Natural killer cell (primary cell): ENCODE data around the gene JSRP1. TPM values are rescaled to one million over a fixed set of nuclear protein-coding genes. Genes with fewer than 3 reads are reported as not detected.

Source experiments
- ATAC-seq, 3 donors: fragments of 150-1000 bp in 2 of 3; fragments of 200-7000 bp in 1 of 3; cut with Tn5 transposase; 1 replicate in 1 of 3; 2 replicates in 2 of 3; pipeline ENCODE4 v1.10.0; 2021; ENCODE audit warnings: mild to moderate bottlenecking in 2 of 3, moderate library complexity in 2 of 3
- DNase-seq, 2 donors: peaks; one replicate each; pipeline versions ENCODE4 v3.0.0 to v3.0.0-alpha.2; 2013 to 2021; ENCODE audit warnings: mixed read lengths in 1 of 2
- H3K27ac ChIP-seq: one replicate; pipeline ENCODE4 v1.5.1; 2013; ENCODE audit warnings: mild to moderate bottlenecking, low read length
- H3K27me3 ChIP-seq: one replicate; pipeline ENCODE4 v1.6.1; 2013; ENCODE audit warnings: low read length; ENCODE audit not compliant: control insufficient read depth, insufficient read depth
- H3K36me3 ChIP-seq: one replicate; pipeline ENCODE4 v1.6.1; 2013; ENCODE audit warnings: low read length; ENCODE audit not compliant: control insufficient read depth, insufficient read depth
- H3K4me1 ChIP-seq: one replicate; pipeline ENCODE4 v1.6.1; 2013; ENCODE audit warnings: low read length; ENCODE audit not compliant: control insufficient read depth, insufficient read depth
- H3K4me3 ChIP-seq: one replicate; pipeline ENCODE4 v1.5.1; 2013; ENCODE audit warnings: low read length
- H3K9me3 ChIP-seq: one replicate; pipeline ENCODE4 v1.6.1; 2013; ENCODE audit warnings: low read length; ENCODE audit not compliant: control insufficient read depth, insufficient read depth
- H3K27ac Mint-ChIP-seq, 2 donors: one replicate each; pipeline ENCODE4 v1.8.0; 2022; ENCODE audit warnings: mild to moderate bottlenecking in 2 of 2, mixed read lengths in 2 of 2, moderate library complexity in 1 of 2
- H3K27me3 Mint-ChIP-seq, 2 donors: one replicate each; pipeline ENCODE4 v1.8.0; 2022; ENCODE audit warnings: low read depth in 2 of 2, mixed read lengths in 2 of 2
- H3K36me3 Mint-ChIP-seq: one replicate; pipeline ENCODE4 v1.8.0; 2022; ENCODE audit warnings: mixed read lengths
- H3K4me1 Mint-ChIP-seq, 2 donors: one replicate each; pipeline ENCODE4 v1.8.0; 2022; ENCODE audit warnings: mixed read lengths in 2 of 2
- H3K4me3 Mint-ChIP-seq: one replicate; pipeline ENCODE4 v1.8.0; 2022; ENCODE audit warnings: mild to moderate bottlenecking, moderate library complexity, mixed read lengths
- H3K9me3 Mint-ChIP-seq, 2 donors: one replicate each; pipeline ENCODE4 v1.8.0; 2022; ENCODE audit warnings: mixed read lengths in 2 of 2
- WGBS: methylation state at CpG from one replicate; pipeline ENCODE4 v1.1.7; 2013; ENCODE audit warnings: missing lambda C conversion rate; ENCODE audit not compliant: insufficient coverage; 5-methylcytosine and 5-hydroxymethylcytosine counted together
- intact Hi-C: fragments of 100-400 bp; cut with micrococcal nuclease; formaldehyde crosslinking; loops from one replicate; pipeline ENCODE4 v1.14.2; 2022
- total RNA-seq, 4 donors: library from RNA; stranded (reverse); fragments of 120-200 nt in 1 of 4; gene quantifications; one replicate each; pipeline versions ENCODE4 v1.2.3 to v1.2.4, GENCODE V29; 2013 to 2022
- TF ChIP-seq, protein P1 (sequence below): fragments of 200-600 bp; IDR thresholded peaks from one replicate; pipeline ENCODE4 v1.8.0; 2022; ENCODE audit warnings: antibody characterized with exemption

JSRP1 gene
- total RNA-seq, 3 donors from 2014 or later (not counting 1 experiment from before 2014, with no cell fraction given) = 0.82 to 2.0 TPM; not detected in 1

DNA sequence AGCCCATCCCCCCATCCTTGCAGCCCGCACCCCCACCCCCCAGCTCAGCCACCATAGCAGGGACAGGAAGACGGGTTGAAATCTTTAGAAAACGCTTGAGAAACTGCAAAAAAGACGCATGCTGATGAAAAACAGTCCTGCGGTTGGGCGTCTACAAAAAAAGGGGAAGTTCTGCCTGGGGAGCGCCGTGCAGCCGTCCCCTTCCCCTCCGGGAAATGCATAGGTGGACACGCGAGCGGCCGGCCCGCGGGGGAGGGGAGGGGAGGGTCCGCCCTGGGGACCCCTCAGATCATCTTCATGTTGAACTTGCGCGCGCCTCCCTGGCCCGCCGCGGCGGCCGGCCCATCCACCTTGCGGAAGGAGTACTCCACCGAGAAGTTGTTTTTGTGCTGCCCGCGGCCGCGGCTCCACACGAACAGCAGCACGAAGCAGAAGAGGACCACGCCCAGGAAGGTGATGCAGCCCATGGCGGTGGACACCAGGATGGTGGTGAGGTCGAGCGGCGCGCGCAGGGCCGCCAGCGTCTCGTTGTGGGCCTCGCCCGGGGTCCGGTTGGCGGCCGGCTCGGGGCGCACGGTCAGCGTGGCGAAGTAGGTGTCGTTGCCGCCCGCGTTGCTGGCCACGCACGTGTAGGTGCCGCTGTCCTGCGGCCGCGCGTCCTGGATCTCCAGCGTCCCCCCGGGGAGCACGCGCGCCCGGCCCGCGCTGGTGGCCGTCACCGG, 33.7 kb upstream of the JSRP1 start:
- no peaks in the 10 kb centered on the region for H3K27me3 ChIP-seq
- Mint-ChIP-seq H3K4me1 (peaks cover 29 to 54% of the 10 kb centered on the region in 2 donors), H3K9me3 (no peaks in the 10 kb centered on the region), H3K36me3 (no peaks in the 10 kb centered on the region), H3K27ac (peak overlapping the region; percentile 88 to 98), H3K27me3 (no peaks in the 10 kb centered on the region), H3K4me3 (peak overlapping the region; percentile 94)
- peak; percentile 62 to 76 (median 68) for ATAC-seq
- peak; percentile 55 to 77 for DNase-seq
- under 1% methylated on average over 73 of the region's 74 CpGs for WGBS
- H3K4me3 ChIP-seq = peak overlapping the region; percentile 47
- peak overlapping the region; percentile 68 for H3K27ac ChIP-seq
- intact Hi-C loops = no loop called here
- no peaks in the 10 kb centered on the region for H3K9me3 ChIP-seq
- peaks cover 57% of the 10 kb centered on the region for H3K4me1 ChIP-seq
- H3K36me3 ChIP-seq = peaks cover 4% of the 10 kb centered on the region
- TF ChIP-seq, protein P1, sequence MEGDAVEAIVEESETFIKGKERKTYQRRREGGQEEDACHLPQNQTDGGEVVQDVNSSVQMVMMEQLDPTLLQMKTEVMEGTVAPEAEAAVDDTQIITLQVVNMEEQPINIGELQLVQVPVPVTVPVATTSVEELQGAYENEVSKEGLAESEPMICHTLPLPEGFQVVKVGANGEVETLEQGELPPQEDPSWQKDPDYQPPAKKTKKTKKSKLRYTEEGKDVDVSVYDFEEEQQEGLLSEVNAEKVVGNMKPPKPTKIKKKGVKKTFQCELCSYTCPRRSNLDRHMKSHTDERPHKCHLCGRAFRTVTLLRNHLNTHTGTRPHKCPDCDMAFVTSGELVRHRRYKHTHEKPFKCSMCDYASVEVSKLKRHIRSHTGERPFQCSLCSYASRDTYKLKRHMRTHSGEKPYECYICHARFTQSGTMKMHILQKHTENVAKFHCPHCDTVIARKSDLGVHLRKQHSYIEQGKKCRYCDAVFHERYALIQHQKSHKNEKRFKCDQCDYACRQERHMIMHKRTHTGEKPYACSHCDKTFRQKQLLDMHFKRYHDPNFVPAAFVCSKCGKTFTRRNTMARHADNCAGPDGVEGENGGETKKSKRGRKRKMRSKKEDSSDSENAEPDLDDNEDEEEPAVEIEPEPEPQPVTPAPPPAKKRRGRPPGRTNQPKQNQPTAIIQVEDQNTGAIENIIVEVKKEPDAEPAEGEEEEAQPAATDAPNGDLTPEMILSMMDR = no peak

GRCh38 chr19:2288818-2289713, 32.8 kb upstream of the JSRP1 start:
- DNase-seq (peak in 1 of 2 donors; percentile 40), ATAC-seq (peak; percentile 15 to 33 (median 25))
- TF ChIP-seq, protein P1 = no peak
- Mint-ChIP-seq H3K4me1 (peaks cover 27 to 51% of the 10 kb centered on the region in 2 donors), H3K9me3 (no peaks in the 10 kb centered on the region), H3K36me3 (no peaks in the 10 kb centered on the region), H3K4me3 (peak overlapping the region; percentile 94), H3K27ac (peak overlapping the region; percentile 88 to 98), H3K27me3 (no peaks in the 10 kb centered on the region)
- intact Hi-C loops = no loop called here
- peak overlapping the region; percentile 68 for H3K27ac ChIP-seq
- H3K27me3 ChIP-seq = no peaks in the 10 kb centered on the region
- H3K4me3 ChIP-seq = peak overlapping the region; percentile 47
- no peaks in the 10 kb centered on the region for H3K9me3 ChIP-seq
- 15% methylated on average over 28 of the region's 28 CpGs for WGBS
- peaks cover 3% of the 10 kb centered on the region for H3K36me3 ChIP-seq
- peaks cover 49% of the 10 kb centered on the region for H3K4me1 ChIP-seq

DNA sequence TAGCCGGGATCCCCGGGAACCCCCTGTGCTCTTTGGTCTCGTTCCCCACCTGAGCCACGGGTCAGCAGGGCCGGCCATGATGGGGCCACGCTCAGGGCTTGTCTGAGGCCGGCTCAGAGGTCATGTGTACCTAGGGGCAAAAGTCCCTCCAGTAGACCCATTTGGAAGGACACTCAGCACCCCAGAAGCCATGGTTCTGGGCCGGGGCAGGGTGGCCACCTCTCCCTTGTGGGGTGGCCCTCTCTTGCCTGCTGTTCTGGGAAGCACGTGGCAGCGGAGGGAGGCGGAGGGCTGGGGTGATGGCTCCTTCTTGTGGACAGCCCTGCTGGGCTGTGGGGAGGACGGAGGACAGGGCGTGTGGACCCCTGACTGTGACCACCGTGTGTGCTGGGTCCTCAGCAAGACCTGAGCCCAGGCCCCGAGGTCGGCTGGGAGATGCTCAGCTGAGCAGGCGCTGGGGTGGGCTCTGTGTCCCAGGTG, 32.2 kb upstream of the JSRP1 start:
- peak overlapping the region; percentile 68 for H3K27ac ChIP-seq
- peaks cover 42% of the 10 kb centered on the region for H3K4me1 ChIP-seq
- H3K36me3 ChIP-seq = no peaks in the 10 kb centered on the region
- Mint-ChIP-seq H3K4me1 (peaks cover 22 to 47% of the 10 kb centered on the region in 2 donors), H3K27me3 (no peaks in the 10 kb centered on the region), H3K4me3 (peak overlapping the region; percentile 94), H3K9me3 (no peaks in the 10 kb centered on the region), H3K36me3 (no peaks in the 10 kb centered on the region), H3K27ac (peak overlapping the region; percentile 88 to 98)
- H3K4me3 ChIP-seq = no peak overlapping the region
- H3K9me3 ChIP-seq = no peaks in the 10 kb centered on the region
- H3K27me3 ChIP-seq = no peaks in the 10 kb centered on the region
- TF ChIP-seq, protein P1 = no peak
- intact Hi-C loops = no loop called here
- ATAC-seq (no peak), DNase-seq (no peak)
- 83% methylated on average over 17 of the region's 17 CpGs for WGBS
